ENCODE data around the gene LRIT1.
"Not testable (repeated sequence)": the region's sequence is repeated elsewhere in the genome, so short reads cannot be mapped to it uniquely, and the experiment has no call there.

LRIT1 gene, protein sequence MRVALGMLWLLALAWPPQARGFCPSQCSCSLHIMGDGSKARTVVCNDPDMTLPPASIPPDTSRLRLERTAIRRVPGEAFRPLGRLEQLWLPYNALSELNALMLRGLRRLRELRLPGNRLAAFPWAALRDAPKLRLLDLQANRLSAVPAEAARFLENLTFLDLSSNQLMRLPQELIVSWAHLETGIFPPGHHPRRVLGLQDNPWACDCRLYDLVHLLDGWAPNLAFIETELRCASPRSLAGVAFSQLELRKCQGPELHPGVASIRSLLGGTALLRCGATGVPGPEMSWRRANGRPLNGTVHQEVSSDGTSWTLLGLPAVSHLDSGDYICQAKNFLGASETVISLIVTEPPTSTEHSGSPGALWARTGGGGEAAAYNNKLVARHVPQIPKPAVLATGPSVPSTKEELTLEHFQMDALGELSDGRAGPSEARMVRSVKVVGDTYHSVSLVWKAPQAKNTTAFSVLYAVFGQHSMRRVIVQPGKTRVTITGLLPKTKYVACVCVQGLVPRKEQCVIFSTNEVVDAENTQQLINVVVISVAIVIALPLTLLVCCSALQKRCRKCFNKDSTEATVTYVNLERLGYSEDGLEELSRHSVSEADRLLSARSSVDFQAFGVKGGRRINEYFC

DNA sequence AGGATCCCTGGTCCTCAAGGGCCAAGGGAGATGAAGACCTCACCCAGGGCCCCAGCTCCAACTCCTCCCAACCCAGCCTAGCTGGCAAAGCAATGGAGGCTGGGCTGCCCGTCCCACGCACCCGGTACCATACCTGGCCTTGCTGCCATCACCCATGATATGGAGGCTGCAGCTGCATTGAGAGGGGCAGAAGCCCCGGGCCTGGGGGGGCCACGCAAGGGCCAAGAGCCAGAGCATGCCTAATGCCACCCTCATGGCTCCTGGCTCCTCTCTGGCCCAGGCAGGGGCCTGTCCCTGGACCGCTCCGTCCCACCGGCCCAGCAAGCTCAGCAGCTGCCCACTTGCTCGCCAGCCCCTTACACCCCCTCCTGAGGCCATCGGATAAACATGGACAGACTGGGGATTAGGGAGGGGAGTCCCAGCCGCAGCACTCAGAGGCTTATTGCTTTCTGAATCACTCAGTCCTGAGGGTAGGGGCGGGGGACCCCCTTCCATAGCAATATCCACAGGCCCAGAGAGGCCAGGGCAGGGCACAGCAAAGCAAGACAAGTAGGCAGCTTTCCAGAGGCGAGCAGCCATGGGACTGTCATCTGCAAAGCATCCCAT is at the start of gene LRIT1:
TSS of gene LRIT1 (minus strand) at position 362 of the 606 bp plus-strand sequence. CDS start at position 255, 107 bp downstream.
- peaks cover 4% of the 10 kb centered on the region for H3K27me3 ChIP-seq (ENCODE audit: low read depth, low read length)
- no peaks in the 10 kb centered on the region for H3K9me3 ChIP-seq (ENCODE audit: control insufficient read depth in 1 of 2, low read length in 2 of 2)
- no peaks in the 10 kb centered on the region for H3K36me3 ChIP-seq (ENCODE audit: control insufficient read depth in 1 of 2, insufficient read depth in 2 of 2, low read length in 2 of 2)
- no peaks in the 10 kb centered on the region for H3K4me1 ChIP-seq (ENCODE audit: control insufficient read depth in 1 of 2, insufficient read depth in 2 of 2, low read length in 2 of 2)
- H3K4me3 ChIP-seq (ENCODE audit: low read depth in 1 of 2, low read length in 2 of 2): no peak within 1 kb of the TSS
- no peak within 1 kb of the TSS for H3K27ac ChIP-seq (ENCODE audit: low read length)

GRCh38 chr10:84290235-84290634 is 48.9 kb upstream of the LRIT1 start:
- Histone ChIP-seq H3K27me3 (ENCODE audit: low read depth, low read length) (no peaks in the 10 kb centered on the region), H3K36me3 (ENCODE audit: control insufficient read depth in 1 of 2, insufficient read depth in 2 of 2, low read length in 2 of 2) (no peaks in the 10 kb centered on the region), H3K9me3 (ENCODE audit: control insufficient read depth in 1 of 2, low read length in 2 of 2) (no peaks in the 10 kb centered on the region), H3K27ac (ENCODE audit: low read length) (no peak overlapping the region), H3K4me3 (ENCODE audit: low read depth in 1 of 2, low read length in 2 of 2) (no peak overlapping the region), H3K4me1 (ENCODE audit: control insufficient read depth in 1 of 2, insufficient read depth in 2 of 2, low read length in 2 of 2) (no peaks in the 10 kb centered on the region)

- Histone ChIP-seq H3K4me1 (ENCODE audit: control insufficient read depth in 1 of 2, insufficient read depth in 2 of 2, low read length in 2 of 2) (no peaks in the 10 kb centered on the region), H3K27me3 (ENCODE audit: low read depth, low read length) (no peaks in the 10 kb centered on the region), H3K4me3 (ENCODE audit: low read depth in 1 of 2, low read length in 2 of 2) (no peak overlapping the region), H3K27ac (ENCODE audit: low read length) (no peak overlapping the region), H3K36me3 (ENCODE audit: control insufficient read depth in 1 of 2, insufficient read depth in 2 of 2, low read length in 2 of 2) (no peaks in the 10 kb centered on the region), H3K9me3 (ENCODE audit: control insufficient read depth in 1 of 2, low read length in 2 of 2) (no peaks in the 10 kb centered on the region)
These were observed 48.3 kb upstream of the LRIT1 start for GRCh38 chr10:84289521-84290200.

DNA sequence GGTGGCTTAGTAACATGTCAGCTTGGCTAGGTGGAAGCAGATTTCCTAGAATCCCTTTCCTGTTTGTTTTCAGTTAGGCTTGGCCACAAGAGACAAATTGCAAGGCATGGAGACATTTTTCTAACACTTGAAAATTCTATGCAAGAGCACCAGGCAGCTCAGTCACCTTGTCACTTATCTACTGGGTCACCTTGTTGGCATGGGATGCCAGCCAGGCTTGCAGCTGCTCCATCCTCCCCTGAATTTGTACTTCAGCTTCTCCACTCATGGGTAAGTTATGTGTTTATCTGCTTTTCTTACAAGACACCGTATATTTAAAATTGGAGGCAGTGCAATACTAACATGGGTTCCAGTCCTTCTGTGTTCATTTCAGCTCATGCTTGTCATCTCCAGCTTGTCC is 46.8 kb upstream of the LRIT1 start:
- H3K27ac ChIP-seq (ENCODE audit: low read length): no peak overlapping the region
- H3K36me3 ChIP-seq (ENCODE audit: control insufficient read depth in 1 of 2, insufficient read depth in 2 of 2, low read length in 2 of 2): no peaks in the 10 kb centered on the region
- H3K27me3 ChIP-seq (ENCODE audit: low read depth, low read length): no peaks in the 10 kb centered on the region

GRCh38 chr10:84286695-84287094 is 45.3 kb upstream of the LRIT1 start:
- Histone ChIP-seq H3K27me3 (ENCODE audit: low read depth, low read length) (no peaks in the 10 kb centered on the region), H3K4me3 (ENCODE audit: low read depth in 1 of 2, low read length in 2 of 2) (no peak overlapping the region), H3K36me3 (ENCODE audit: control insufficient read depth in 1 of 2, insufficient read depth in 2 of 2, low read length in 2 of 2) (no peaks in the 10 kb centered on the region), H3K27ac (ENCODE audit: low read length) (no peak overlapping the region), H3K9me3 (ENCODE audit: control insufficient read depth in 1 of 2, low read length in 2 of 2) (no peaks in the 10 kb centered on the region), H3K4me1 (ENCODE audit: control insufficient read depth in 1 of 2, insufficient read depth in 2 of 2, low read length in 2 of 2) (no peaks in the 10 kb centered on the region)

More for the DNA sequence above, 46.8 kb upstream of the LRIT1 start:
- Histone ChIP-seq H3K4me1 (ENCODE audit: control insufficient read depth in 1 of 2, insufficient read depth in 2 of 2, low read length in 2 of 2) (no peaks in the 10 kb centered on the region), H3K9me3 (ENCODE audit: control insufficient read depth in 1 of 2, low read length in 2 of 2) (no peaks in the 10 kb centered on the region), H3K4me3 (ENCODE audit: low read depth in 1 of 2, low read length in 2 of 2) (no peak overlapping the region)

DNA sequence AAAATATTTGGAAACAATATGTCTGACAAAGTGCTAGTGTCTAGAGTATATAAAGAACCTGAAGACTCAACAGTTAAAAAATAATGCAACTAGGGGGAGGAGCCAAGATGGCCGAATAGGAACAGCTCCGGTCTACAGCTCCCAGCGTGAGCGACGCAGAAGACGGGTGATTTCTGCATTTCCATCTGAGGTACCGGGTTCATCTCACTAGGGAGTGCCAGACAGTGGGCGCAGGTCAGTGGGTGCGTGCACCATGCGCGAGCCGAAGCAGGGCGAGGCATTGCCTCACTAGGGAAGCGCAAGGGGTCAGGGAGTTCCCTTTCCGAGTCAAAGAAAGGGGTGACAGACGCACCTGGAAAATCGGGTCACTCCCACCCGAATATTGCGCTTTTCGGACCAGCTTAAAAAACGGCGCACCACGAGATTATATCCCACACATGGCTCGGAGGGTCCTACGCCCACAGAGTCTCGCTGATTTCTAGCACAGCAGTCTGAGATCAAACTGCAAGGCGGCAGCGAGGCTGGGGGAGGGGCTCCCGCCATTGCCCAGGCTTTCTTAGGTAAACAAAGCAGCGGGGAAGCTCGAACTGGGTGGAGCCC is 38.6 kb upstream of the LRIT1 start:
- not testable (repeated sequence) for H3K4me3 ChIP-seq (ENCODE audit: low read depth in 1 of 2, low read length in 2 of 2); H3K36me3 ChIP-seq (ENCODE audit: control insufficient read depth in 1 of 2, insufficient read depth in 2 of 2, low read length in 2 of 2); H3K27me3 ChIP-seq (ENCODE audit: low read depth, low read length); H3K27ac ChIP-seq (ENCODE audit: low read length); H3K4me1 ChIP-seq (ENCODE audit: control insufficient read depth in 1 of 2, insufficient read depth in 2 of 2, low read length in 2 of 2); H3K9me3 ChIP-seq (ENCODE audit: control insufficient read depth in 1 of 2, low read length in 2 of 2)

DNA sequence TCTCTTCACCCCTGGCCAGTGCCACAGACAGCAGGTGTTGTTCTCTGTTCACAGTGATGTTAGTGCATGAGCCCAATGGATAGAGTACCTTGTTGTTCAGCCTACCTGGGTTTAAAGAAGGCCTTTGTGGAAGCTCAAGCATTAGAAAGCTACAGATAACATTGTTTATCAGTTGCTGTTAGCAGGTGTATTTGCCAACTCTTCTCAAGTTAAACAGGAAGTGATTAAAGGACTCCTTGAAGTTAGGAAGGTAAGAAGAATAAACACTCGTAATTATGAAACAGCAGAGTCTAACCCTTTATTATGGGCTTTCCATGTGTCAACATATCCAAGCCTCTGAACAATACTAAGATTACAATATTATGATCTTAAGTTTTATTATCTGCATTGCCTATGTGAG is 29.4 kb upstream of the LRIT1 start:
- Histone ChIP-seq H3K4me3 (ENCODE audit: low read depth in 1 of 2, low read length in 2 of 2) (no peak overlapping the region), H3K4me1 (ENCODE audit: control insufficient read depth in 1 of 2, insufficient read depth in 2 of 2, low read length in 2 of 2) (no peaks in the 10 kb centered on the region), H3K27me3 (ENCODE audit: low read depth, low read length) (no peaks in the 10 kb centered on the region), H3K9me3 (ENCODE audit: control insufficient read depth in 1 of 2, low read length in 2 of 2) (no peaks in the 10 kb centered on the region), H3K27ac (ENCODE audit: low read length) (no peak overlapping the region), H3K36me3 (ENCODE audit: control insufficient read depth in 1 of 2, insufficient read depth in 2 of 2, low read length in 2 of 2) (no peaks in the 10 kb centered on the region)

GRCh38 chr10:84269773-84270172 is 28.4 kb upstream of the LRIT1 start:
- Histone ChIP-seq H3K36me3 (ENCODE audit: control insufficient read depth in 1 of 2, insufficient read depth in 2 of 2, low read length in 2 of 2) (no peaks in the 10 kb centered on the region), H3K9me3 (ENCODE audit: control insufficient read depth in 1 of 2, low read length in 2 of 2) (no peaks in the 10 kb centered on the region), H3K27ac (ENCODE audit: low read length) (no peak overlapping the region)

DNA sequence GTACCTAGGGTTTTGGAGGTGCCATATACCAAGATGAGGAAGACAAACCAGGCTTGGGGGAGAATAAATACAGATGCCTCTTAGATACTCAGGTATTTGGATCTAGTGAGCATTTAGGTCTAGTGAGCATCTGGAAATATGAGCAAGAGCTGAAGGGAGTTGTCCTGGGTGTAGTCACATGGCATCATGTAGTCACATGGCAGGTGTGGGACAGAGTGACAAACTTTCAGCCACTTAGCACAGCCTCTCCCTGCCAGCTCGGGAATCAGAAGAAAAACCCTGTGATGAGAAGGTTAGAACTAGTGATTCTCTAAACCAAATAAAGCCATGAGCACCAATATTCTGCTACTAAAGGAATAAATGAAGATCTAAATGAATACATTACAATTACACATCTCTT is 27.8 kb upstream of the LRIT1 start:
- Histone ChIP-seq H3K36me3 (ENCODE audit: control insufficient read depth in 1 of 2, insufficient read depth in 2 of 2, low read length in 2 of 2) (no peaks in the 10 kb centered on the region), H3K4me1 (ENCODE audit: control insufficient read depth in 1 of 2, insufficient read depth in 2 of 2, low read length in 2 of 2) (no peaks in the 10 kb centered on the region), H3K27me3 (ENCODE audit: low read depth, low read length) (no peaks in the 10 kb centered on the region), H3K4me3 (ENCODE audit: low read depth in 1 of 2, low read length in 2 of 2) (no peak overlapping the region), H3K27ac (ENCODE audit: low read length) (no peak overlapping the region), H3K9me3 (ENCODE audit: control insufficient read depth in 1 of 2, low read length in 2 of 2) (no peaks in the 10 kb centered on the region)

More at GRCh38 chr10:84269773-84270172, 28.4 kb upstream of the LRIT1 start:
- Histone ChIP-seq H3K4me1 (ENCODE audit: control insufficient read depth in 1 of 2, insufficient read depth in 2 of 2, low read length in 2 of 2) (no peaks in the 10 kb centered on the region), H3K27me3 (ENCODE audit: low read depth, low read length) (no peaks in the 10 kb centered on the region), H3K4me3 (ENCODE audit: low read depth in 1 of 2, low read length in 2 of 2) (no peak overlapping the region)

DNA sequence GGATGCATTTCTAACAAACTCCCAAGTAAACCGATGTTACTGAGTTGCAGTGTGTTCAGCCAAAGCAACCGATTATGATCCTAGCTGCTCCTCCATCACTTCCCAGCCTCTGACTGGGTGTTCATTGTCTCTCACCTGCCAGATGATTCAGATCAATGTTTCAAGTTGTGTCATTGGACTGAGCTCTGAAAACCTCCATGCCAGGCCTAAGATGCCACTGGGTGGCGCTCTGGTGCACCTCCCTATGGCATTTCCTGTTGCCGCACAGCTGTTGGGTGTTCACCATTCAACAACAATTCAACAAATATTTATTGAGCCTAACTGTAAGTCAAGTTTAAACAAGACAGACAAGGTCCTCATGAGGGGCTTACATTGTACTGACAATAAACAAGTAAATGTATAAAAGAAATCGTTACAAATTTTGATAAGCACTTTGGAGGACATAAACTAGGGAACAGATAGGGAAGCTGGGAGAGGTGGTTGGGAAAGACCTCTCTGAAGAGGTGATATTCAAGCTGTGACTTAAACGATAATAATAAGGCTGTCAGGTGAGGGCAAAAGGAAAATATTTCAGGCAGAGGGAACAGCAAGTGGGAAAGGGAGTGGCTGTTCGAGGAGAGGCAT is 26.3 kb upstream of the LRIT1 start:
- H3K9me3 ChIP-seq (ENCODE audit: control insufficient read depth in 1 of 2, low read length in 2 of 2): no peaks in the 10 kb centered on the region
- H3K27ac ChIP-seq (ENCODE audit: low read length): no peak overlapping the region
- H3K4me1 ChIP-seq (ENCODE audit: control insufficient read depth in 1 of 2, insufficient read depth in 2 of 2, low read length in 2 of 2): no peaks in the 10 kb centered on the region
- H3K36me3 ChIP-seq (ENCODE audit: control insufficient read depth in 1 of 2, insufficient read depth in 2 of 2, low read length in 2 of 2): no peaks in the 10 kb centered on the region
- H3K27me3 ChIP-seq (ENCODE audit: low read depth, low read length): no peaks in the 10 kb centered on the region
- no peak overlapping the region for H3K4me3 ChIP-seq (ENCODE audit: low read depth in 1 of 2, low read length in 2 of 2)
